Cardiac muscle cell (in vitro differentiated cells and primary cell): ENCODE results near the gene KCNQ2. TPM values are rescaled to one million over a fixed set of nuclear protein-coding genes. Genes with fewer than 3 reads are reported as not detected.

Experiments
- DNase-seq, 2 donors: peaks; one replicate each; pipeline versions ENCODE4 v3.0.0 to v3.0.0-alpha.2; 2010 to 2017; ENCODE audit warnings: low read depth in 1 of 2, low spot score in 1 of 2
- H3K27ac ChIP-seq: fragments of 200-600 bp; sonication (generic); 2 replicates; pipeline ENCODE4 v1.5.1; 2016
- H3K27me3 ChIP-seq: fragments of 200-600 bp; sonication (generic); 2 replicates; pipeline ENCODE4 v1.6.0; 2016; ENCODE audit warnings: control low read depth
- H3K36me3 ChIP-seq: fragments of 200-600 bp; sonication (generic); 2 replicates; pipeline ENCODE4 v1.5.1; 2016; ENCODE audit warnings: control low read depth
- H3K4me1 ChIP-seq: fragments of 200-600 bp; sonication (generic); 2 replicates; pipeline ENCODE4 v1.8.1; 2017; ENCODE audit warnings: low read depth, mild to moderate bottlenecking, mixed run types
- H3K4me3 ChIP-seq: fragments of 200-600 bp; sonication (generic); 2 replicates; pipeline ENCODE4 v1.5.1; 2016; ENCODE audit warnings: mild to moderate bottlenecking
- H3K9me3 ChIP-seq: fragments of 200-600 bp; sonication (generic); 2 replicates; pipeline ENCODE4 v1.5.1; 2017; ENCODE audit warnings: low read depth, mild to moderate bottlenecking, control low read depth
- CTCF ChIP-seq: IDR thresholded peaks from 2 replicates; pipeline ENCODE4 v1.5.1; 2012; ENCODE audit warnings: low read depth, mild to moderate bottlenecking, low read length
- polyA plus RNA-seq: library from polyadenylated mRNA; unstranded; fragments of >200 nt; fragmentation: Nextera tagmentation; extraction: Ambion mirVana; gene quantifications from 2 replicates; pipeline ENCODE4 v1.2.1, GENCODE V29; 2016
- total RNA-seq: library from RNA; depleted of rRNA; stranded (reverse); fragments of >200 nt; gene quantifications from 2 replicates; pipeline ENCODE4 v1.2.3, GENCODE V29; 2016

KCNQ2 gene
- total and polyA plus RNA-seq, 2 experiments from 2014 or later: 13.7 to 18.6 TPM

- Histone ChIP-seq H3K27me3 (no peaks in the 10 kb centered on the region), H3K4me1 (no peaks in the 10 kb centered on the region), H3K27ac (no peak overlapping the region), H3K36me3 (no peaks in the 10 kb centered on the region), H3K9me3 (no peaks in the 10 kb centered on the region), H3K4me3 (no peak overlapping the region)
- DNase-seq: no peak
- no peak for TF ChIP-seq CTCF
Observed at GRCh38 chr20:63451821-63452220, 20.6 kb downstream of the KCNQ2 start.

- Histone ChIP-seq H3K9me3 (no peaks in the 10 kb centered on the region), H3K4me3 (no peak overlapping the region), H3K36me3 (no peaks in the 10 kb centered on the region), H3K27me3 (no peaks in the 10 kb centered on the region), H3K27ac (no peak overlapping the region), H3K4me1 (no peaks in the 10 kb centered on the region)
- TF ChIP-seq CTCF: no peak
- no peak for DNase-seq
Observed at GRCh38 chr20:63449796-63450730, 22.4 kb downstream of the KCNQ2 start.

GRCh38 chr20:63449025-63449424, 23.4 kb downstream of the KCNQ2 start:
- Histone ChIP-seq H3K4me3 (no peak overlapping the region), H3K27me3 (no peaks in the 10 kb centered on the region), H3K4me1 (no peaks in the 10 kb centered on the region), H3K9me3 (no peaks in the 10 kb centered on the region), H3K27ac (no peak overlapping the region), H3K36me3 (no peaks in the 10 kb centered on the region)
- no peak for TF ChIP-seq CTCF
- no peak for DNase-seq

- no peaks in the 10 kb centered on the region for H3K4me1 ChIP-seq
- no peaks in the 10 kb centered on the region for H3K9me3 ChIP-seq
- TF ChIP-seq CTCF: no peak
- H3K4me3 ChIP-seq: no peak overlapping the region
- no peak overlapping the region for H3K27ac ChIP-seq
- H3K36me3 ChIP-seq: no peaks in the 10 kb centered on the region
- DNase-seq: no peak
- H3K27me3 ChIP-seq: no peaks in the 10 kb centered on the region
Observed at GRCh38 chr20:63448031-63448430, 24.4 kb downstream of the KCNQ2 start.

- DNase-seq: no peak
- no peaks in the 10 kb centered on the region for H3K9me3 ChIP-seq
- H3K27me3 ChIP-seq: no peaks in the 10 kb centered on the region
- no peaks in the 10 kb centered on the region for H3K4me1 ChIP-seq
- no peak overlapping the region for H3K4me3 ChIP-seq
- no peak for TF ChIP-seq CTCF
- H3K36me3 ChIP-seq: no peaks in the 10 kb centered on the region
- H3K27ac ChIP-seq: no peak overlapping the region
Observed at GRCh38 chr20:63447320-63447719, 25.1 kb downstream of the KCNQ2 start.
